GM12801 (cell line): ENCODE data around the gene MLLT11.

Source experiments
- TF ChIP-seq, protein P1 (sequence below): IDR thresholded peaks from one replicate; pipeline ENCODE4 v1.5.1; 2011; ENCODE audit warnings: control low read depth; ENCODE audit not compliant: insufficient read length; ENCODE audit errors: extremely low read depth

The MLLT11 gene

DNA sequence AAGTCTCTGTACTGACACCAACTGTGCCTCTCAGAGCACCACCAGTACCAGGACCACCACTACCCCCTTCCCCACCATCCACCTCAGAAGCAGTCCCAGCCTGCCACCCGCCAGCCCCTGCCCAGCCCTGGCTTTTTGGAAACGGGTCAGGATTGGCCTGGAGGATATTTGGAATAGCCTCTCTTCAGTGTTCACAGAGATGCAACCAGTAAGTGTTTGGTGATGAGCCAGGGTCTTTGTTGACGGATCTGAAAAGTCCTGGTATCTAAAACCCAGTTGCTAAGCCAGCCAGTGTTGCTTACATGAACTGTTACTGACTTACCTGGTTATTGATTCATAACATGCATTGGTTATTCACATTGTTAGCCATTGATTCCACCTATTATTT lies 11.6 kb upstream of the MLLT11 start:
- TF ChIP-seq, protein P1, sequence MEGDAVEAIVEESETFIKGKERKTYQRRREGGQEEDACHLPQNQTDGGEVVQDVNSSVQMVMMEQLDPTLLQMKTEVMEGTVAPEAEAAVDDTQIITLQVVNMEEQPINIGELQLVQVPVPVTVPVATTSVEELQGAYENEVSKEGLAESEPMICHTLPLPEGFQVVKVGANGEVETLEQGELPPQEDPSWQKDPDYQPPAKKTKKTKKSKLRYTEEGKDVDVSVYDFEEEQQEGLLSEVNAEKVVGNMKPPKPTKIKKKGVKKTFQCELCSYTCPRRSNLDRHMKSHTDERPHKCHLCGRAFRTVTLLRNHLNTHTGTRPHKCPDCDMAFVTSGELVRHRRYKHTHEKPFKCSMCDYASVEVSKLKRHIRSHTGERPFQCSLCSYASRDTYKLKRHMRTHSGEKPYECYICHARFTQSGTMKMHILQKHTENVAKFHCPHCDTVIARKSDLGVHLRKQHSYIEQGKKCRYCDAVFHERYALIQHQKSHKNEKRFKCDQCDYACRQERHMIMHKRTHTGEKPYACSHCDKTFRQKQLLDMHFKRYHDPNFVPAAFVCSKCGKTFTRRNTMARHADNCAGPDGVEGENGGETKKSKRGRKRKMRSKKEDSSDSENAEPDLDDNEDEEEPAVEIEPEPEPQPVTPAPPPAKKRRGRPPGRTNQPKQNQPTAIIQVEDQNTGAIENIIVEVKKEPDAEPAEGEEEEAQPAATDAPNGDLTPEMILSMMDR = no peak

GRCh38 chr1:151049458-151049857 lies 10.7 kb upstream of the MLLT11 start:
- TF ChIP-seq, protein P1 = no peak

- TF ChIP-seq, protein P1 = no peak
Observed at GRCh38 chr1:151050051-151050688, 10.0 kb upstream of the MLLT11 start.

DNA sequence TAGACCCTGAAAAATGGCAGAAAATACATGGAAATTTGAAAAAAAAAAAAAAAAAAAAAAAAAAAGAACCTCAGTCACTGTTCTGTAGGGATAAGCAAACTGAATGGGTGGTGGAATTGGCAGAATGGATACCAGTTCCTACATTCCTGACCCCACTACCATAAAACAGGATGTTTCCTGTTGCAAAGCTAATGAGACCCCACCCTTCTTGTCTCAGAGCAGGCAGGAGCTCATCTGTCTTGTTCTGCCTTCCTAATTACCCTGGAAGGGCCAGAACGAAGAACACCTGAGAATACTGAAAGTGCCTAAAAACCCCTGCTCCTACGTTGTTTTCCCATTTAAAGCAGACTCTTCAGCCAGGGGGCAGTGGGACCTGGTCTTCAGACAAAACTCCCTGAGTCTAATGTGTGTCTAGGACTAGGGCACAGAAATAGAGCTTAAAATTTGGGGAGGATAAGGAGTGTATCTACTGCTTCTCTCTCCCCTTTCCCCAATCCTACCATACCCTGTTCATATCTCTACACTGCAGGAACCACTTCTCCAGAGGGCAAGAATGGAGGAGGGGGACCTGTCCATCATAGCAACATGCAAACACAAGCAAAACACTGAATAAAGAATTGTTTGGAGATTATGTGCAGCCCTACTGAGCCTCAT lies 8.7 kb upstream of the MLLT11 start:
- TF ChIP-seq, protein P1 = no peak

DNA sequence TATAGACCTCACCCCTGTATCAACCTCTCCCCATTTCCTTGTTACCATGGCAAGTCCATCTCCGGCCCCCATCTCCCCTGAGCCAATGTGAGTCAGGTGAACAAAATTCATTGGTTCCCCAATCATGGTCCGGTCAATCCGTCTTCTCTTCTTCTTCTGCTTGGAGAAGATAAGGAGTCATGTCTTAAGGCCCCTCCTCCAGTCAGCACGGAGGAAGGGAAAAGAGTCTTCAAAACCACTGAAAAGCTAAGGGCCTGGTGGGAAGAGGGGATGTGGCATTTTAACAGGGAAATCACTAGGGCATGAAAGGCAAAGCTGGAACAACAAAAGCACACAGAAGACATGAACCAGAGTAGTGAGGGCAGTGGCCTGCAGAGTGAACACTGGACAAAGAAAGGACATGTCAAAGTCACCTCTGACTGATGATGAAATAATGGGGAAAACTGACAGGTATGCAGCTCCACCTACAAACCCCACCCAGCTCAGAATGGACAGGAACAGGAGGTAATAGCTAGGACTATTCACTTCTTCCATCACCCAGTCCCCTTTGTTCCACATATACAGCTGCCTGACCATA lies 5.1 kb upstream of the MLLT11 start:
- TF ChIP-seq, protein P1 = no peak

GRCh38 chr1:151055581-151055980 lies 4.6 kb upstream of the MLLT11 start:
- TF ChIP-seq, protein P1 = no peak

GRCh38 chr1:151056149-151056548 lies 4.0 kb upstream of the MLLT11 start:
- TF ChIP-seq, protein P1 = no peak
